Neural cell (in vitro differentiated cells): ENCODE measurements around the gene CPVL. TPM values are rescaled to one million over a fixed set of nuclear protein-coding genes. Genes with fewer than 3 reads are reported as not detected.
A peak's percentile ranks its signal among the peaks of the same experiment; 100 is the strongest.

Source experiments
- H2AFZ ChIP-seq: fragments of 200-600, 300-800 bp; sonication (generic), shearing (Covaris generic); 2 replicates; pipeline ENCODE4 v1.6.0; 2014; ENCODE audit warnings: low read depth, mild to moderate bottlenecking, antibody characterized with exemption, low read length, moderate library complexity
- H3F3A ChIP-seq: fragments of 200-600 bp; shearing (Covaris generic); 2 replicates; pipeline ENCODE4 v1.6.1; 2016; ENCODE audit warnings: mild to moderate bottlenecking, moderate library complexity, mixed read lengths, antibody characterized with exemption, low read length; ENCODE audit not compliant: insufficient read depth, poor library complexity, severe bottlenecking
- H3K27ac ChIP-seq: fragments of 200-600, 300-800 bp; sonication (generic), shearing (Covaris generic); 2 replicates; pipeline ENCODE4 v1.5.1; 2014; ENCODE audit warnings: mild to moderate bottlenecking, low read length, moderate library complexity
- H3K27me3 ChIP-seq: fragments of 300-800, 200-600 bp; sonication (generic), shearing (Covaris generic); 2 replicates; pipeline ENCODE4 v1.6.0; 2014; ENCODE audit warnings: mild to moderate bottlenecking, low read depth, low read length, moderate library complexity; ENCODE audit not compliant: insufficient read depth
- H3K36me3 ChIP-seq: fragments of 300-800, 200-600 bp; sonication (generic), shearing (Covaris generic); 2 replicates; pipeline ENCODE4 v1.5.1; 2014; ENCODE audit warnings: mild to moderate bottlenecking, antibody characterized with exemption, low read length, moderate library complexity; ENCODE audit not compliant: insufficient read depth
- H3K4me2 ChIP-seq: fragments of 300-800, 200-600 bp; sonication (generic), shearing (Covaris generic); 2 replicates; pipeline ENCODE4 v1.6.0; 2014; ENCODE audit warnings: mild to moderate bottlenecking, low read length
- H3K4me3 ChIP-seq: fragments of 300-800, 200-600 bp; sonication (generic), shearing (Covaris generic); 2 replicates; pipeline ENCODE4 v1.5.1; 2014; ENCODE audit warnings: mild to moderate bottlenecking, low read length, moderate library complexity
- H3K79me2 ChIP-seq: fragments of 200-600 bp; shearing (Covaris generic); replicated peaks from 2 replicates; pipeline ENCODE4 v1.6.0; 2014; ENCODE audit warnings: mild to moderate bottlenecking, low read length, moderate library complexity; ENCODE audit not compliant: insufficient read depth
- H3K9ac ChIP-seq: fragments of 300-800, 200-600 bp; sonication (generic), shearing (Covaris generic); 2 replicates; pipeline ENCODE4 v1.6.1; 2016; ENCODE audit warnings: mild to moderate bottlenecking, low read length, mixed read lengths
- H3K9me2 ChIP-seq: fragments of 200-600 bp; shearing (Covaris generic); 2 replicates; pipeline ENCODE4 v1.6.1; 2016; ENCODE audit warnings: mild to moderate bottlenecking, low read length, mixed read lengths; ENCODE audit not compliant: insufficient read depth
- H3K9me3 ChIP-seq: fragments of 200-600, 300-800 bp; sonication (generic), shearing (Covaris generic); 2 replicates; pipeline ENCODE4 v1.6.1; 2016; ENCODE audit warnings: mild to moderate bottlenecking, mixed run types, low read length, moderate library complexity, mixed read lengths
- H4K20me1 ChIP-seq: fragments of 200-600 bp; shearing (Covaris generic); 2 replicates; pipeline ENCODE4 v1.6.1; 2016; ENCODE audit warnings: mild to moderate bottlenecking, mixed run types; ENCODE audit not compliant: insufficient read depth
- CTCF ChIP-seq: fragments of 450-650 bp; IDR thresholded peaks from 2 replicates; pipeline ENCODE4 v1.5.1; 2014; ENCODE audit warnings: antibody characterized with exemption, mild to moderate bottlenecking, moderate library complexity; ENCODE audit not compliant: poor library complexity, severe bottlenecking
- EP300 ChIP-seq: fragments of 450-650 bp; conservative IDR thresholded peaks from 2 replicates; pipeline ENCODE4 v1.6.1; 2014; ENCODE audit warnings: antibody characterized with exemption, mild to moderate bottlenecking, moderate library complexity; ENCODE audit not compliant: poor library complexity, severe bottlenecking
- EZH2 ChIP-seq: fragments of 200-600, 300-800 bp; shearing (Covaris generic), sonication (generic); IDR thresholded peaks from 2 replicates; pipeline ENCODE4 v1.6.1; 2014; ENCODE audit warnings: antibody characterized with exemption, low read length, borderline replicate concordance, mild to moderate bottlenecking; ENCODE audit not compliant: insufficient read depth, poor library complexity, severe bottlenecking
- MXI1 ChIP-seq: fragments of 450-650 bp; conservative IDR thresholded peaks from 2 replicates; pipeline ENCODE4 v1.6.1; 2014; ENCODE audit warnings: antibody characterized with exemption, mild to moderate bottlenecking; ENCODE audit not compliant: poor library complexity, severe bottlenecking
- POLR2AphosphoS5 ChIP-seq: IDR thresholded peaks from 2 replicates; pipeline ENCODE4 v1.6.1; 2012
- RAD21 ChIP-seq: fragments of 450-650 bp; conservative IDR thresholded peaks from 2 replicates; pipeline ENCODE4 v1.6.1; 2014; ENCODE audit warnings: antibody characterized with exemption, mild to moderate bottlenecking, moderate library complexity
- REST ChIP-seq: IDR thresholded peaks from 2 replicates; pipeline ENCODE4 v1.6.1; 2012; ENCODE audit warnings: borderline replicate concordance
- SMC3 ChIP-seq: fragments of 450-650 bp; conservative IDR thresholded peaks from 2 replicates; pipeline ENCODE4 v1.6.1; 2014; ENCODE audit warnings: antibody characterized with exemption, mild to moderate bottlenecking, moderate library complexity; ENCODE audit not compliant: poor library complexity
- TAF1 ChIP-seq: IDR thresholded peaks from 2 replicates; pipeline ENCODE4 v1.6.1; 2012; ENCODE audit warnings: low read depth
- polyA plus RNA-seq: library from polyadenylated mRNA; depleted of rRNA; stranded (reverse); fragments of >200 nt; gene quantifications from 2 replicates; pipeline ENCODE4 v1.2.3, GENCODE V29; 2014

CPVL gene
- polyA plus RNA-seq, 1 donor from 2014 or later, result 13.0 TPM

- H3K27ac ChIP-seq, result no peak overlapping the region
- H3K9ac ChIP-seq, result peak overlapping the region; percentile 46
- H2AFZ ChIP-seq, result no peak overlapping the region
- H3K9me2 ChIP-seq, result no peaks in the 10 kb centered on the region
- H3K36me3 ChIP-seq, result no peaks in the 10 kb centered on the region
- no peaks in the 10 kb centered on the region for H3K9me3 ChIP-seq
- H3F3A ChIP-seq, result no peaks in the 10 kb centered on the region
- no peaks in the 10 kb centered on the region for H3K79me2 ChIP-seq
- TF ChIP-seq MXI1 (peak; percentile 5), REST (no peak), CTCF (peak; percentile 51), RAD21 (peak; percentile 8)
- no peaks in the 10 kb centered on the region for H4K20me1 ChIP-seq
- peaks cover 54% of the 10 kb centered on the region for H3K27me3 ChIP-seq
- H3K4me3 ChIP-seq, result peak overlapping the region; percentile 68
- H3K4me2 ChIP-seq, result no peak overlapping the region
Measured at GRCh38 chr7:28955718-28956607, 190.4 kb downstream of the CPVL start.

GRCh38 chr7:28955356-28955717 is 191.0 kb downstream of the CPVL start:
- Histone ChIP-seq H3K36me3 (no peaks in the 10 kb centered on the region), H3K9ac (no peak overlapping the region), H3K27me3 (peaks cover 54% of the 10 kb centered on the region), H3F3A (no peaks in the 10 kb centered on the region), H3K9me3 (no peaks in the 10 kb centered on the region), H3K9me2 (no peaks in the 10 kb centered on the region), H2AFZ (no peak overlapping the region), H3K4me3 (peak overlapping the region; percentile 68), H3K4me2 (no peak overlapping the region), H3K27ac (no peak overlapping the region), H3K79me2 (no peaks in the 10 kb centered on the region), H4K20me1 (no peaks in the 10 kb centered on the region)
- TF ChIP-seq SMC3, result no peak
- peak; percentile 14 for TF ChIP-seq MXI1

GRCh38 chr7:28954946-28955345 is 191.4 kb downstream of the CPVL start:
- H3K9ac ChIP-seq, result no peak overlapping the region
- no peaks in the 10 kb centered on the region for H3K9me2 ChIP-seq
- H3K36me3 ChIP-seq, result no peaks in the 10 kb centered on the region
- H4K20me1 ChIP-seq, result no peaks in the 10 kb centered on the region
- peaks cover 54% of the 10 kb centered on the region for H3K27me3 ChIP-seq
- H3F3A ChIP-seq, result no peaks in the 10 kb centered on the region
- H3K4me3 ChIP-seq, result no peak overlapping the region
- no peak overlapping the region for H2AFZ ChIP-seq
- H3K9me3 ChIP-seq, result no peaks in the 10 kb centered on the region
- TF ChIP-seq CTCF (no peak), EP300 (no peak), REST (no peak), SMC3 (no peak), EZH2 (no peak), RAD21 (no peak), TAF1 (no peak), POLR2AphosphoS5 (no peak), MXI1 (no peak)
- H3K79me2 ChIP-seq, result no peaks in the 10 kb centered on the region
- no peak overlapping the region for H3K27ac ChIP-seq
- no peak overlapping the region for H3K4me2 ChIP-seq
